MCF 10A (cell line): ENCODE data around the gene FZD7. TPM values are rescaled to one million over a fixed set of nuclear protein-coding genes. Genes with fewer than 3 reads are reported as not detected.

Source experiments
- BruUV-seq: library from RNA; stranded (reverse); fragments of 400-500 nt; replicated peaks from 2 replicates; lab custom pipeline; 2021; lab: Mats Ljungman, UMichigan
- CTCF ChIA-PET: fragments of 300-600 bp; sonication (Branson Sonifier 250); formaldehyde crosslinking; extraction: SDS; loops from one replicate; lab custom pipeline; 2021; ENCODE audit warnings: antibody characterized with exemption, inconsistent platforms; lab: Yijun Ruan, JAX
- POLR2A ChIA-PET: fragments of 300-600, 350-650 bp; sonication (Branson Sonifier 250); formaldehyde crosslinking; extraction: SDS; loops from one replicate; lab custom pipeline; 2020; ENCODE audit warnings: antibody characterized with exemption, inconsistent platforms; lab: Yijun Ruan, JAX
- DNase-seq: peaks from one replicate; pipeline ENCODE4 v3.0.0-alpha.2; 2018; ENCODE audit not compliant: unreplicated experiment
- H3K27ac Mint-ChIP-seq: one replicate; pipeline ENCODE4 v1.8.0; 2022; ENCODE audit warnings: mild to moderate bottlenecking, low read depth, mixed read lengths; ENCODE audit not compliant: unreplicated experiment
- H3K27me3 Mint-ChIP-seq: one replicate; pipeline ENCODE4 v1.8.0; 2022; ENCODE audit warnings: mixed read lengths; ENCODE audit not compliant: insufficient read depth, unreplicated experiment
- H3K36me3 Mint-ChIP-seq: one replicate; pipeline ENCODE4 v1.8.0; 2022; ENCODE audit warnings: mild to moderate bottlenecking, moderate library complexity, mixed read lengths; ENCODE audit not compliant: insufficient read depth, unreplicated experiment
- H3K4me1 Mint-ChIP-seq: one replicate; pipeline ENCODE4 v1.8.0; 2022; ENCODE audit warnings: mixed read lengths; ENCODE audit not compliant: insufficient read depth, unreplicated experiment
- H3K4me3 Mint-ChIP-seq: one replicate; pipeline ENCODE4 v1.8.0; 2022; ENCODE audit warnings: mild to moderate bottlenecking, moderate library complexity, mixed read lengths; ENCODE audit not compliant: unreplicated experiment
- H3K9me3 Mint-ChIP-seq: one replicate; pipeline ENCODE4 v1.8.0; 2022; ENCODE audit warnings: mixed read lengths; ENCODE audit not compliant: unreplicated experiment
- intact Hi-C: fragments of 100-400 bp; cut with micrococcal nuclease; formaldehyde crosslinking; loops from 2 replicates; pipeline ENCODE4 v1.14.1; 2022
- total RNA-seq: library from RNA; stranded (reverse); gene quantifications from 2 replicates; pipeline ENCODE4 v1.2.3, GENCODE V29; 2022
- TF ChIP-seq, protein P1 (sequence below): fragments of 200-600 bp; IDR thresholded peaks from one replicate; pipeline ENCODE4 v1.8.0; 2022; ENCODE audit warnings: antibody characterized with exemption, mild to moderate bottlenecking; ENCODE audit not compliant: unreplicated experiment

FZD7 gene
- total RNA-seq, 1 experiment from 2014 or later, result 1.1 TPM

- CTCF ChIA-PET, result no interaction called here
- TF ChIP-seq, protein P1, sequence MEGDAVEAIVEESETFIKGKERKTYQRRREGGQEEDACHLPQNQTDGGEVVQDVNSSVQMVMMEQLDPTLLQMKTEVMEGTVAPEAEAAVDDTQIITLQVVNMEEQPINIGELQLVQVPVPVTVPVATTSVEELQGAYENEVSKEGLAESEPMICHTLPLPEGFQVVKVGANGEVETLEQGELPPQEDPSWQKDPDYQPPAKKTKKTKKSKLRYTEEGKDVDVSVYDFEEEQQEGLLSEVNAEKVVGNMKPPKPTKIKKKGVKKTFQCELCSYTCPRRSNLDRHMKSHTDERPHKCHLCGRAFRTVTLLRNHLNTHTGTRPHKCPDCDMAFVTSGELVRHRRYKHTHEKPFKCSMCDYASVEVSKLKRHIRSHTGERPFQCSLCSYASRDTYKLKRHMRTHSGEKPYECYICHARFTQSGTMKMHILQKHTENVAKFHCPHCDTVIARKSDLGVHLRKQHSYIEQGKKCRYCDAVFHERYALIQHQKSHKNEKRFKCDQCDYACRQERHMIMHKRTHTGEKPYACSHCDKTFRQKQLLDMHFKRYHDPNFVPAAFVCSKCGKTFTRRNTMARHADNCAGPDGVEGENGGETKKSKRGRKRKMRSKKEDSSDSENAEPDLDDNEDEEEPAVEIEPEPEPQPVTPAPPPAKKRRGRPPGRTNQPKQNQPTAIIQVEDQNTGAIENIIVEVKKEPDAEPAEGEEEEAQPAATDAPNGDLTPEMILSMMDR, result no peak
- POLR2A ChIA-PET, result no interaction called here
- no peak for DNase-seq
- intact Hi-C loops, result no loop called here
- Mint-ChIP-seq H3K4me1 (no peaks in the 10 kb centered on the region), H3K36me3 (peaks cover 6% of the 10 kb centered on the region), H3K9me3 (no peaks in the 10 kb centered on the region), H3K27ac (no peak overlapping the region), H3K4me3 (no peak overlapping the region), H3K27me3 (peaks cover 41% of the 10 kb centered on the region)
- no TSS peak for BruUV-seq
These were observed 17.0 kb downstream of the FZD7 start for GRCh38 chr2:202050652-202051051.

DNA sequence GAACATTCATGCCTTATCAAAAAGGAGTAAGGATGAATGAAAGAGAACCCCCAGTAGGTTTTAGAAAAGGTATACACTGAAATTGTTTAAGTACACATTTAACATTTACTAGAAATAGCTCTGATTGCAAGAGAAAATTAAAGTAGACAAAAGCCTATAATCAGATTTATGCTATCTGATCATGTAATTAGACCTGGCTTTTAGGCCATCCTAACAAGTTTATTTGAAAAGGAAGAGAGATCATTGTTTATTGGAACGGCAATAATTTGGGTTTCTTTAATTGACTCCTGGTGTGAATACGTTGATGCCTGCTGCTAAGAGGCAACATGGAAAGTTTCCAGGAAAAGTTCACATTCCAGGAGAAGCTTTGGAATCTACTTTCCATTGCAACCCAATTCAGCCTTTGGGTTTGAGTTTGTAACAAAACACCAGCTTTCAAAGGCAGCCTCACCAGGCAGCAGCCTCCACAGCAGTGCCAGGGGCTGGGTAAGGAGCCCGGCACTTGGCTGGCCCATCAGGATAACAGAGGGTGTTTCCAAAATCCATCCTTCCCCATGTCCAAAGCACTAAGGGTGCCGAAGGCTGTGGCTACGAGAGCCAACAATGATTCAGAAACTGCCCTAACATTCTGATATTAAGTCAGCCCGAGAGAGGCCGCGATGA, 18.0 kb downstream of the FZD7 start:
- TF ChIP-seq, protein P1, result no peak
- H3K4me3 Mint-ChIP-seq, result no peak overlapping the region
- no peak for DNase-seq
- intact Hi-C loops, result no loop called here
- H3K27me3 Mint-ChIP-seq, result peaks cover 50% of the 10 kb centered on the region
- H3K36me3 Mint-ChIP-seq, result peaks cover 6% of the 10 kb centered on the region
- POLR2A ChIA-PET, result no interaction called here
- BruUV-seq, result no TSS peak
- no peak overlapping the region for H3K27ac Mint-ChIP-seq
- CTCF ChIA-PET, result no interaction called here
- no peaks in the 10 kb centered on the region for H3K4me1 Mint-ChIP-seq
- no peaks in the 10 kb centered on the region for H3K9me3 Mint-ChIP-seq

GRCh38 chr2:202052235-202052634, 18.6 kb downstream of the FZD7 start:
- POLR2A ChIA-PET, result no interaction called here

GRCh38 chr2:202054679-202055078, 21.0 kb downstream of the FZD7 start:
- no TSS peak for BruUV-seq
- Mint-ChIP-seq H3K4me3 (no peak overlapping the region), H3K36me3 (no peaks in the 10 kb centered on the region), H3K27ac (no peak overlapping the region), H3K27me3 (peaks cover 65% of the 10 kb centered on the region), H3K4me1 (no peaks in the 10 kb centered on the region), H3K9me3 (no peaks in the 10 kb centered on the region)
- DNase-seq, result no peak
- POLR2A ChIA-PET, result no interaction called here
- TF ChIP-seq, protein P1, result no peak
- CTCF ChIA-PET, result interaction anchor here (0.9 to 4.8 kb wide), 3 partner anchors 13 to 194 kb away, joined by 3 to 30 read pairs (median 3); no protein-coding TSS in a partner anchor
- intact Hi-C loops, result no loop called here

More at GRCh38 chr2:202052235-202052634, 18.6 kb downstream of the FZD7 start:
- intact Hi-C loops, result no loop called here
- CTCF ChIA-PET, result no interaction called here
- no peak for DNase-seq
- H3K36me3 Mint-ChIP-seq, result peaks cover 6% of the 10 kb centered on the region
- peaks cover 55% of the 10 kb centered on the region for H3K27me3 Mint-ChIP-seq
- H3K27ac Mint-ChIP-seq, result no peak overlapping the region
- H3K9me3 Mint-ChIP-seq, result no peaks in the 10 kb centered on the region
- no peaks in the 10 kb centered on the region for H3K4me1 Mint-ChIP-seq
- no peak overlapping the region for H3K4me3 Mint-ChIP-seq
- no TSS peak for BruUV-seq
- TF ChIP-seq, protein P1, result no peak
